Upper lobe of right lung (tissue), 1 donor: ENCODE measurements around the gene CLASP1. TPM values are rescaled to one million over a fixed set of nuclear protein-coding genes. Genes with fewer than 3 reads are reported as not detected.

Experiments
- ATAC-seq: fragments of 200-7000 bp; cut with Tn5 transposase; one replicate; pipeline ENCODE4 v1.9.1; 2020; ENCODE audit warnings: mild to moderate bottlenecking, moderate library complexity
- DNase-seq: peaks from one replicate; pipeline ENCODE4 v3.0.0-alpha.2; 2020
- H3K27ac ChIP-seq: fragments of 200-600 bp; one replicate; pipeline ENCODE4 v1.8.0; 2022
- H3K27me3 ChIP-seq: fragments of 200-600 bp; one replicate; pipeline ENCODE4 v1.8.0; 2022; ENCODE audit warnings: mild to moderate bottlenecking
- H3K36me3 ChIP-seq: fragments of 200-600 bp; one replicate; pipeline ENCODE4 v1.8.0; 2022
- H3K4me1 ChIP-seq: fragments of 200-600 bp; one replicate; pipeline ENCODE4 v1.8.0; 2022
- H3K4me3 ChIP-seq: fragments of 200-600 bp; one replicate; pipeline ENCODE4 v1.8.0; 2022; ENCODE audit warnings: mild to moderate bottlenecking
- H3K9me3 ChIP-seq: fragments of 200-600 bp; one replicate; pipeline ENCODE4 v1.8.0; 2022
- intact Hi-C: fragments of 100-400 bp; cut with DNase I; formaldehyde crosslinking; loops from one replicate; pipeline ENCODE4 v1.11.0; 2022
- total RNA-seq: library from RNA; stranded (reverse); fragmentation: NEBNext Ultra II Directional; extraction: Animal tissue kit (Norgen Biotek cat#: 25700); gene quantifications from one replicate; pipeline ENCODE4 v1.2.1, GENCODE V29; 2021
- TF ChIP-seq, protein P1 (sequence below): fragments of 200-600 bp; IDR thresholded peaks from one replicate; pipeline ENCODE4 v1.8.0; 2022; ENCODE audit warnings: antibody characterized with exemption
- donor health status: DM: no; HTN: yes; CAD: no; lungs with severe emphysema.

Gene CLASP1
- total RNA-seq, 1 donor from 2014 or later: 44.5 TPM

GRCh38 chr2:121349721-121350401 is 299.4 kb downstream of the CLASP1 start:
- peaks cover 98% of the 10 kb centered on the region for H3K36me3 ChIP-seq
- no peaks in the 10 kb centered on the region for H3K27me3 ChIP-seq
- no peak for ATAC-seq
- H3K27ac ChIP-seq: no peak overlapping the region
- DNase-seq: no peak
- no peaks in the 10 kb centered on the region for H3K4me1 ChIP-seq
- no peak overlapping the region for H3K4me3 ChIP-seq
- TF ChIP-seq, protein P1, sequence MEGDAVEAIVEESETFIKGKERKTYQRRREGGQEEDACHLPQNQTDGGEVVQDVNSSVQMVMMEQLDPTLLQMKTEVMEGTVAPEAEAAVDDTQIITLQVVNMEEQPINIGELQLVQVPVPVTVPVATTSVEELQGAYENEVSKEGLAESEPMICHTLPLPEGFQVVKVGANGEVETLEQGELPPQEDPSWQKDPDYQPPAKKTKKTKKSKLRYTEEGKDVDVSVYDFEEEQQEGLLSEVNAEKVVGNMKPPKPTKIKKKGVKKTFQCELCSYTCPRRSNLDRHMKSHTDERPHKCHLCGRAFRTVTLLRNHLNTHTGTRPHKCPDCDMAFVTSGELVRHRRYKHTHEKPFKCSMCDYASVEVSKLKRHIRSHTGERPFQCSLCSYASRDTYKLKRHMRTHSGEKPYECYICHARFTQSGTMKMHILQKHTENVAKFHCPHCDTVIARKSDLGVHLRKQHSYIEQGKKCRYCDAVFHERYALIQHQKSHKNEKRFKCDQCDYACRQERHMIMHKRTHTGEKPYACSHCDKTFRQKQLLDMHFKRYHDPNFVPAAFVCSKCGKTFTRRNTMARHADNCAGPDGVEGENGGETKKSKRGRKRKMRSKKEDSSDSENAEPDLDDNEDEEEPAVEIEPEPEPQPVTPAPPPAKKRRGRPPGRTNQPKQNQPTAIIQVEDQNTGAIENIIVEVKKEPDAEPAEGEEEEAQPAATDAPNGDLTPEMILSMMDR: no peak
- intact Hi-C loops: loop anchor here (10.0 kb wide), 1 partner anchor 265 kb away; no protein-coding TSS in a partner anchor
- H3K9me3 ChIP-seq: no peaks in the 10 kb centered on the region

DNA sequence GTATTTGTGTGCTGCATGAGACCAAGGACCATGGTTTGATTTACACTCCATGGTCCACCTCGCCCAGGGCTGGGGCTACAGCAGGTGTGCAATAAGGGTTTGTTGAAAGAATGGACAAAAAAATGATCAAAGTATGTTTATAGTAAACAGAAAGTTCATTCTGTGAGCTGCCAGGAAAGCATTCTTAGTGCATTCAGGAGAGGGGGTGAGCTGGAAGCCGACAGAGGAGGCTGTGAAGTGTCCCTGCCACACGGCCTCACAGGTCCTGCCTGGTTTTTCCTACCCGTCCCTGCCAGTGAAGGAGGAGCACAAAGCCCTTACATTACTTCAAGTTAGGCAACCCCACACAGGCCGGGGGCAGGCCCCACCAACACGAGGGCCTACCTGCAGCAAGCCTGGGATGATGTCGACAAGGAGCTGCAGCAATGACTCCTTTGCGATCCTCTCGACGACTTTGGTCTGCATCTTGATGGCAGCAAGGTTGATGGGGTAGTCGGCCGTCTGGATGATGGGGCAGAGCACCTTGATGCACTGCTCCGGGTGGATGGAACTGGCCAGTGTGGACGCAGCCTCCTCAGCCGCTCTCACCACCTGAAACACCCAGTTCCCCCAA is 301.0 kb downstream of the CLASP1 start:
- TF ChIP-seq, protein P1: no peak
- Histone ChIP-seq H3K4me1 (no peaks in the 10 kb centered on the region), H3K27ac (no peak overlapping the region), H3K36me3 (peaks cover 93% of the 10 kb centered on the region), H3K27me3 (no peaks in the 10 kb centered on the region), H3K9me3 (no peaks in the 10 kb centered on the region), H3K4me3 (no peak overlapping the region)
- intact Hi-C loops: no loop called here
- ATAC-seq (no peak), DNase-seq (no peak)

GRCh38 chr2:121346859-121347258 is 302.4 kb downstream of the CLASP1 start:
- no peak for ATAC-seq
- H3K27ac ChIP-seq: no peak overlapping the region

DNA sequence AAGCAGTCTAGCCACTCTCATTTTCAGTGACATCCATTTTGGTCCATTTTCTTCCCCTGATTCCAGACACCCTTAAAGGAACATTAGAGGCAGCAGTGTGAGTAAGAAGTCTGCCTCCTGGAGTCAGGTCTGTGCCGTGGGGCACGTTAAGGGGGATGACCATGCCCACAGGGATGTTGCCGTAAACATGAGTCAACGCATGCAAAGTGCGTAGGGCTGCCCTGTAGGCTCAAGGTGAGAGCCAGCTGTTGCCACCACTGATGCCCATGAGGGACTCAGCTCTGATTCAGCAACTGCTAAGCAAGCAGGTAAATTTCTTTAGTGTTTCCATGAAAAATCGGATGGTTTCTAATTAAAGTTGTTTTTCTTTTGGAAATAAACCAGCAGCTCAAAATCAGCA is 302.9 kb downstream of the CLASP1 start:
- intact Hi-C loops: no loop called here
- TF ChIP-seq, protein P1: no peak
- peaks cover 90% of the 10 kb centered on the region for H3K36me3 ChIP-seq

More at GRCh38 chr2:121346859-121347258, 302.4 kb downstream of the CLASP1 start:
- Histone ChIP-seq H3K4me3 (no peak overlapping the region), H3K4me1 (no peaks in the 10 kb centered on the region), H3K36me3 (peaks cover 95% of the 10 kb centered on the region), H3K27me3 (no peaks in the 10 kb centered on the region), H3K9me3 (no peaks in the 10 kb centered on the region)
- TF ChIP-seq, protein P1: no peak
- intact Hi-C loops: no loop called here
- DNase-seq: no peak

GRCh38 chr2:121345887-121346286 is 303.4 kb downstream of the CLASP1 start:
- TF ChIP-seq, protein P1: no peak
- no peaks in the 10 kb centered on the region for H3K9me3 ChIP-seq
- ATAC-seq: no peak
- no peak overlapping the region for H3K4me3 ChIP-seq
- intact Hi-C loops: no loop called here
- H3K4me1 ChIP-seq: no peaks in the 10 kb centered on the region
- DNase-seq: no peak
- no peaks in the 10 kb centered on the region for H3K27me3 ChIP-seq
- H3K36me3 ChIP-seq: peaks cover 86% of the 10 kb centered on the region
- H3K27ac ChIP-seq: no peak overlapping the region

More for the DNA sequence above, 302.9 kb downstream of the CLASP1 start:
- no peak overlapping the region for H3K27ac ChIP-seq
- H3K4me3 ChIP-seq: no peak overlapping the region
- no peak for ATAC-seq
- no peaks in the 10 kb centered on the region for H3K9me3 ChIP-seq
- H3K4me1 ChIP-seq: no peaks in the 10 kb centered on the region
- H3K27me3 ChIP-seq: no peaks in the 10 kb centered on the region
- no peak for DNase-seq
